ENCODE measurements around the gene CYP20A1. TPM values are rescaled to one million over a fixed set of nuclear protein-coding genes. Genes with fewer than 3 reads are reported as not detected.

Gene CYP20A1
- total RNA-seq, 1 donor from 2014 or later = 17.8 TPM

GRCh38 chr2:203279288-203279687 is 40.5 kb downstream of the CYP20A1 start:
- Mint-ChIP-seq H3K9me3 (no peaks in the 10 kb centered on the region), H3K36me3 (peaks cover 14% of the 10 kb centered on the region), H3K27ac (no peak overlapping the region), H3K27me3 (ENCODE audit: insufficient read depth, low read depth) (no peaks in the 10 kb centered on the region), H3K4me3 (no peak overlapping the region), H3K4me1 (no peaks in the 10 kb centered on the region)
- no peak overlapping the region for H2AFZ ChIP-seq (replicated peaks)
- H3K4me1 ChIP-seq = no peaks in the 10 kb centered on the region
- no peak overlapping the region for H3K9ac ChIP-seq
- no peak overlapping the region for H3K4me3 ChIP-seq
- no peak overlapping the region for H3K4me2 ChIP-seq
- no peak for DNase-seq (ENCODE audit: low spot score)
- no peaks in the 10 kb centered on the region for H3F3A ChIP-seq (ENCODE audit: low read depth)
- no peak overlapping the region for H3K27ac ChIP-seq
- no peaks in the 10 kb centered on the region for H4K20me1 ChIP-seq (ENCODE audit: low read depth)
- peaks cover 17% of the 10 kb centered on the region for H3K36me3 ChIP-seq
- no peaks in the 10 kb centered on the region for H3K9me3 ChIP-seq (ENCODE audit: low read depth)
- no peaks in the 10 kb centered on the region for H3K79me2 ChIP-seq (ENCODE audit: low read depth)
- H3K27me3 ChIP-seq = no peaks in the 10 kb centered on the region
- TF ChIP-seq CTCF (IDR thresholded peaks at IDR 0.05) (no peak), EZH2 (IDR thresholded peaks at IDR 0.05) (no peak), EZH2phosphoT487 (IDR thresholded peaks at IDR 0.05) (no peak)

GRCh38 chr2:203280428-203281064 is 41.7 kb downstream of the CYP20A1 start:
- Histone ChIP-seq H3K79me2 (ENCODE audit: low read depth) (no peaks in the 10 kb centered on the region), H3K4me3 (no peak overlapping the region), H3K4me2 (no peak overlapping the region), H3K36me3 (peaks cover 13% of the 10 kb centered on the region), H3F3A (ENCODE audit: low read depth) (no peaks in the 10 kb centered on the region), H3K4me1 (no peaks in the 10 kb centered on the region), H3K9ac (no peak overlapping the region), H3K27me3 (no peaks in the 10 kb centered on the region), H3K27ac (no peak overlapping the region), H4K20me1 (ENCODE audit: low read depth) (no peaks in the 10 kb centered on the region), H3K9me3 (ENCODE audit: low read depth) (no peaks in the 10 kb centered on the region), H2AFZ (replicated peaks) (no peak overlapping the region)
- no peak for DNase-seq (ENCODE audit: low spot score)
- no peaks in the 10 kb centered on the region for H3K4me1 Mint-ChIP-seq
- no peaks in the 10 kb centered on the region for H3K9me3 Mint-ChIP-seq
- H3K27ac Mint-ChIP-seq = no peak overlapping the region
- no peak for TF ChIP-seq EZH2phosphoT487 (IDR thresholded peaks at IDR 0.05)
- no peak for TF ChIP-seq CTCF (IDR thresholded peaks at IDR 0.05)
- TF ChIP-seq EZH2 (IDR thresholded peaks at IDR 0.05) = no peak
- H3K4me3 Mint-ChIP-seq = no peak overlapping the region
- H3K36me3 Mint-ChIP-seq = peaks cover 17% of the 10 kb centered on the region
- H3K27me3 Mint-ChIP-seq (ENCODE audit: insufficient read depth, low read depth) = no peaks in the 10 kb centered on the region

- no peaks in the 10 kb centered on the region for H3K4me1 ChIP-seq
- no peak overlapping the region for H3K9ac ChIP-seq
- no peaks in the 10 kb centered on the region for H4K20me1 ChIP-seq (ENCODE audit: low read depth)
- Mint-ChIP-seq H3K27ac (no peak overlapping the region), H3K4me1 (no peaks in the 10 kb centered on the region), H3K9me3 (no peaks in the 10 kb centered on the region), H3K27me3 (ENCODE audit: insufficient read depth, low read depth) (no peaks in the 10 kb centered on the region), H3K36me3 (peaks cover 20% of the 10 kb centered on the region), H3K4me3 (no peak overlapping the region)
- no peak overlapping the region for H3K4me3 ChIP-seq
- H3K79me2 ChIP-seq (ENCODE audit: low read depth) = no peaks in the 10 kb centered on the region
- H3K9me3 ChIP-seq (ENCODE audit: low read depth) = no peaks in the 10 kb centered on the region
- TF ChIP-seq EZH2 (IDR thresholded peaks at IDR 0.05) = no peak
- TF ChIP-seq CTCF (IDR thresholded peaks at IDR 0.05) = no peak
- no peak for TF ChIP-seq EZH2phosphoT487 (IDR thresholded peaks at IDR 0.05)
- no peaks in the 10 kb centered on the region for H3K27me3 ChIP-seq
- H3K36me3 ChIP-seq = peaks cover 13% of the 10 kb centered on the region
- no peak overlapping the region for H2AFZ ChIP-seq (replicated peaks)
- no peak overlapping the region for H3K27ac ChIP-seq
- no peaks in the 10 kb centered on the region for H3F3A ChIP-seq (ENCODE audit: low read depth)
- no peak for DNase-seq (ENCODE audit: low spot score)
- no peak overlapping the region for H3K4me2 ChIP-seq
Observed at GRCh38 chr2:203282101-203282500, 43.3 kb downstream of the CYP20A1 start.
